Measurements from ENCODE around the gene GRK5. TPM values are rescaled to one million over a fixed set of nuclear protein-coding genes. Genes with fewer than 3 reads are reported as not detected.

The GRK5 gene
- total RNA-seq, 1 experiment from 2014 or later: 2.3 TPM

- TF ChIP-seq ZSCAN18 (CRISPR knock-in tag; IDR thresholded peaks at IDR 0.05) (no peak), NFYB (CRISPR knock-in tag; conservative IDR thresholded peaks at IDR 0.05; ENCODE audit: low read depth) (no peak), ZNF317 (CRISPR knock-in tag; IDR thresholded peaks at IDR 0.05; ENCODE audit: borderline replicate concordance, low read depth) (no peak), NFE2L1 (CRISPR knock-in tag; IDR thresholded peaks at IDR 0.05) (no peak)
These were observed 100.7 kb downstream of the GRK5 start (continued) for GRCh38 chr10:119308089-119308488.

GRCh38 chr10:119308551-119309422, 101.4 kb downstream of the GRK5 start:
- ChIA-PET CTCF (interaction anchor here (0.7 to 1.4 kb wide), 3 partner anchors 9 to 99 kb away, joined by 3 read pairs; no protein-coding TSS in a partner anchor), POLR2A (interaction anchor here (1.8 kb wide), 1 partner anchor 9 kb away, joined by 4 read pairs; no protein-coding TSS in a partner anchor)
- H3K27ac Mint-ChIP-seq: no peak overlapping the region
- TF ChIP-seq SMAD3 (CRISPR knock-in tag; IDR thresholded peaks at IDR 0.05; ENCODE audit: borderline replicate concordance) (no peak), MYBL2 (CRISPR knock-in tag; IDR thresholded peaks at IDR 0.05) (no peak), TCF7 (CRISPR knock-in tag; IDR thresholded peaks at IDR 0.05; ENCODE audit: low read depth) (no peak), GRHL2 (CRISPR knock-in tag; IDR thresholded peaks at IDR 0.05; ENCODE audit: insufficient replicate concordance, severe bottlenecking) (no peak), ZNF232 (CRISPR knock-in tag; IDR thresholded peaks at IDR 0.05) (no peak), FOXJ3 (CRISPR knock-in tag; IDR thresholded peaks at IDR 0.05; ENCODE audit: borderline replicate concordance) (no peak), ZBTB21 (CRISPR knock-in tag; IDR thresholded peaks at IDR 0.05; ENCODE audit: borderline replicate concordance) (no peak)
- ATAC-seq (no peak), DNase-seq (ENCODE audit: low spot score) (no peak)
- no peak overlapping the region for H3K4me3 Mint-ChIP-seq
- H3K4me1 Mint-ChIP-seq: no peaks in the 10 kb centered on the region
- H3K9me3 Mint-ChIP-seq: peaks cover 9% of the 10 kb centered on the region
- no peaks in the 10 kb centered on the region for H3K27me3 Mint-ChIP-seq (ENCODE audit: low read depth)
- H3K36me3 Mint-ChIP-seq: no peaks in the 10 kb centered on the region

- H3K4me1 Mint-ChIP-seq: no peaks in the 10 kb centered on the region
- no peaks in the 10 kb centered on the region for H3K36me3 Mint-ChIP-seq
- ATAC-seq: no peak
- no peak overlapping the region for H3K4me3 Mint-ChIP-seq
- H3K9me3 Mint-ChIP-seq: peaks cover 9% of the 10 kb centered on the region
- ChIA-PET CTCF (interaction anchor here (1.4 kb wide), 1 partner anchor 9 kb away, joined by 3 read pairs; no protein-coding TSS in a partner anchor), POLR2A (interaction anchor here (1.8 kb wide), 1 partner anchor 8 kb away, joined by 4 read pairs; no protein-coding TSS in a partner anchor)
- no peak overlapping the region for H3K27ac Mint-ChIP-seq
- H3K27me3 Mint-ChIP-seq (ENCODE audit: low read depth): no peaks in the 10 kb centered on the region
- DNase-seq (ENCODE audit: low spot score): no peak
- TF ChIP-seq ZNF281 (CRISPR knock-in tag; IDR thresholded peaks at IDR 0.05) (no peak), ARID4B (CRISPR knock-in tag; IDR thresholded peaks at IDR 0.05; ENCODE audit: borderline replicate concordance) (no peak), E2F4 (CRISPR knock-in tag; IDR thresholded peaks at IDR 0.05; ENCODE audit: borderline replicate concordance, low read depth) (no peak), ZNF219 (CRISPR knock-in tag; IDR thresholded peaks at IDR 0.05; ENCODE audit: borderline replicate concordance) (no peak), MYBL2 (CRISPR knock-in tag; IDR thresholded peaks at IDR 0.05) (no peak), NFYB (CRISPR knock-in tag; conservative IDR thresholded peaks at IDR 0.05; ENCODE audit: low read depth) (no peak), HMGXB4 (CRISPR knock-in tag; IDR thresholded peaks at IDR 0.05) (no peak), ZNF423 (CRISPR knock-in tag; IDR thresholded peaks at IDR 0.05) (no peak), ZNF121 (CRISPR knock-in tag; IDR thresholded peaks at IDR 0.05) (no peak), ETV6 (CRISPR knock-in tag; IDR thresholded peaks at IDR 0.05) (no peak)
These were observed 102.0 kb downstream of the GRK5 start for GRCh38 chr10:119309423-119309770.
